Chondrocyte (in vitro differentiated cells): Measurements from ENCODE around the gene DSN1. TPM values are rescaled to one million over a fixed set of nuclear protein-coding genes. Genes with fewer than 3 reads are reported as not detected.
"Not testable (repeated sequence)": the region's sequence is repeated elsewhere in the genome, so short reads cannot be mapped to it uniquely, and the experiment has no call there.

Experiments used
- DNase-seq: peaks from one replicate; pipeline ENCODE4 v3.0.0; 2021; ENCODE audit warnings: mixed read lengths, low spot score
- H3K27ac Mint-ChIP-seq: one replicate; pipeline ENCODE4 v1.8.0; 2021; ENCODE audit warnings: mild to moderate bottlenecking, moderate library complexity, mixed read lengths; ENCODE audit not compliant: unreplicated experiment
- H3K27me3 Mint-ChIP-seq: 2 replicates; pipeline ENCODE4 v1.8.0; 2021; ENCODE audit warnings: low read depth, mixed read lengths
- H3K36me3 Mint-ChIP-seq: 2 replicates; pipeline ENCODE4 v1.8.0; 2021; ENCODE audit warnings: low read depth, mixed read lengths
- H3K4me1 Mint-ChIP-seq: 2 replicates; pipeline ENCODE4 v1.8.0; 2021; ENCODE audit warnings: low read depth, mild to moderate bottlenecking, mixed read lengths
- H3K4me3 Mint-ChIP-seq: one replicate; pipeline ENCODE4 v1.8.0; 2021; ENCODE audit warnings: mild to moderate bottlenecking, moderate library complexity, mixed read lengths; ENCODE audit not compliant: unreplicated experiment
- H3K9me3 Mint-ChIP-seq: 2 replicates; pipeline ENCODE4 v1.8.0; 2021; ENCODE audit warnings: low read depth, mixed read lengths
- CTCF ChIP-seq: fragments of 200-600 bp; sonication (generic); IDR thresholded peaks from 2 replicates; pipeline ENCODE4 v1.5.0; 2021; ENCODE audit warnings: antibody characterized with exemption, mild to moderate bottlenecking, moderate library complexity
- total RNA-seq: library from RNA; stranded (reverse); gene quantifications from 3 replicates; pipeline ENCODE4 v1.2.1, GENCODE V29; 2021

DSN1 gene
- total RNA-seq, 1 donor from 2014 or later, result 8.3 TPM

DNA sequence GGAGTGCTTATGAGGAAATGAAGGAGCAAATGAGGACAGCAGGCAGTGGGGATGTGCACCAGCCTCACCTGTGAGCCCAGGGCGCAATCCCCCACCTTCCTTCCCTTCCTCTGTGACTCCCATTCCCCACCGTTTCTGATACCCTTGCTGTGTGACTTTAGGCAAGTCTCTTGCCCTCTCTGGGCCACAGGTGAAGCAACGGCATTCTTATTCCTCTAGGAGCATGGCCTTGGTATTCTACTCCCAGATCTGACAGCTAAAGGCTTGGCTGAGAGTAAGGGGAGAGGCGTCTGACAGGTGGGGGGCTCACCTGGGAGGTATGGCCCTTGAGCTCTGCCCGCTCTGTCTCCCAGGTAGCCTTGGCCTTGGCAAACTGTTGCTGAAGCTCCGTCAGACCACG lies 30.9 kb upstream of the DSN1 start:
- Mint-ChIP-seq H3K27ac (no peak overlapping the region), H3K4me3 (no peak overlapping the region), H3K9me3 (no peaks in the 10 kb centered on the region), H3K4me1 (peaks cover 8% of the 10 kb centered on the region), H3K27me3 (no peaks in the 10 kb centered on the region), H3K36me3 (peaks cover 42% of the 10 kb centered on the region)
- no peak for DNase-seq
- no peak for TF ChIP-seq CTCF

DNA sequence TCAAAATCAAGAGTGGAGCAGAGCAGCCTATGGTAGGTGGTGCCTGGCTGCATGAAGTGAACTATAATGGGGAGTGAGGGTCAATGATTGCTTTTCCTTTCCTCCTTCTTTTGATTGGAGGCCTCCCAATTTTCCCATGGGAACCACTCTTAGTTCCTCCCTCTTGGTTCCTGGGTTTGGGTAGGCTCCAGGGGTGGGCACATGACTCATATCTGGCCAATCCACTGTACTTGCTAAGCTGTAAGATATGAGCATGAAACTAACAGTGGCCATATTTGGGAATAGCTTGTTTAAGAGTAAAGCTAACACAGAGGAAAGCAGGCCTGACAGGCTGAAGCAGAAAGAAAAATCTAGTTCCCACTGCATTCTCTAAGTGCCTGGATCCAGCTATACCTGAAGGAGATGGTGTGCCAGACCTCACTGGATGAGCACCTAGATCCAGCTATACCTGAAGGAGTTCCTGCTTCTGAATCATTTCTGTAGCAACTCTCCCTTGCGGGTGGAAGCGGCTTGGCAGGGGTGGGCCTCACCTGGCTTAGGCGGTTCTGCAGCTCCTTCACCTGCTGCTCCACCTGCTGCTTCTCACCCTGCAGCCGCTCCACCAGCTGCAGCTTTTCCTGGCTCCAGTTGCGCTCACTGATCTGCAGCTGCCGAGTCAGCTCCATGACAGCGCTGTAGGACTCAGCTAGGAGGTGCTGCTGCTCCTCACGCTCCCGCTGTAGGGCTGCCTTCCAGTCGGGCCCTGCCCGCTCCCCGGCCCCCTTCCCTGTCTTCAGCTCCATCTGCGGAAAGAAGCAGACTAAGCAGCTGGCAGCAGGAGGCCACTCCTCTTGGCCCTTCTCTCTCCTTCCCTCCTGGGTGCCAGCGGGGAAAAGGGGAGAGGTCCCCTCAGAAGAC lies 29.0 kb upstream of the DSN1 start:
- H3K9me3 Mint-ChIP-seq, result no peaks in the 10 kb centered on the region
- peak overlapping the region; percentile 32 for H3K27ac Mint-ChIP-seq
- DNase-seq, result no peak
- TF ChIP-seq CTCF, result no peak
- peaks cover 2% of the 10 kb centered on the region for H3K4me1 Mint-ChIP-seq
- H3K27me3 Mint-ChIP-seq, result no peaks in the 10 kb centered on the region
- peaks cover 48% of the 10 kb centered on the region for H3K36me3 Mint-ChIP-seq
- H3K4me3 Mint-ChIP-seq, result no peak overlapping the region

- no peak for TF ChIP-seq CTCF
- H3K4me3 Mint-ChIP-seq, result no peak overlapping the region
- no peak for DNase-seq
- H3K4me1 Mint-ChIP-seq, result peaks cover 2% of the 10 kb centered on the region
- H3K9me3 Mint-ChIP-seq, result no peaks in the 10 kb centered on the region
- H3K27me3 Mint-ChIP-seq, result no peaks in the 10 kb centered on the region
- peaks cover 46% of the 10 kb centered on the region for H3K36me3 Mint-ChIP-seq
- H3K27ac Mint-ChIP-seq, result no peak overlapping the region
Observed at GRCh38 chr20:36800410-36800809, 26.8 kb upstream of the DSN1 start.

GRCh38 chr20:36799313-36799712 lies 25.8 kb upstream of the DSN1 start:
- not testable (repeated sequence) for H3K9me3 Mint-ChIP-seq, H3K27ac Mint-ChIP-seq, H3K4me1 Mint-ChIP-seq, DNase-seq, H3K27me3 Mint-ChIP-seq, H3K4me3 Mint-ChIP-seq
- H3K36me3 Mint-ChIP-seq, result peaks cover 48% of the 10 kb centered on the region

DNA sequence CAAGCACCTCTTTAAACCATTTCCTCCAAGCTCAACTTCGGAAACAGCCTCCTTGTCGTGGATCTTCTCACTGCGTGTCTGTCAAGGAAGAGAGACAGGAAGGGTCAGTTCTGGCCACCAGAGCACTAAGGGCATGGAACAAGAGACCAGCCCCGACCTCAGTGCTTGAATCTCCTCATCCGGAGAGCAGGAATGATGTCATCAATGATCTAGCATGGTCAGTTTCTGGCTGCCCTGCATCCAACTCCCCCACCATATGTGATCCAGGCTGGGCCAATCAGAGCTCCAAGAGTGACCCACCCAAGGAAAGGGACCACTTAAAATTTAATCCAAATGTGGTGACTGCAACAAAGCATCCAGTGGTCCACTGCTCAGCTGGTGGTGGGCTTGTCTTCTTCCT lies 23.3 kb upstream of the DSN1 start:
- DNase-seq, result no peak
- H3K27me3 Mint-ChIP-seq, result no peaks in the 10 kb centered on the region
- H3K27ac Mint-ChIP-seq, result no peak overlapping the region
- H3K9me3 Mint-ChIP-seq, result no peaks in the 10 kb centered on the region
- no peak for TF ChIP-seq CTCF
- no peaks in the 10 kb centered on the region for H3K4me1 Mint-ChIP-seq
- H3K36me3 Mint-ChIP-seq, result peaks cover 43% of the 10 kb centered on the region
- H3K4me3 Mint-ChIP-seq, result no peak overlapping the region

DNA sequence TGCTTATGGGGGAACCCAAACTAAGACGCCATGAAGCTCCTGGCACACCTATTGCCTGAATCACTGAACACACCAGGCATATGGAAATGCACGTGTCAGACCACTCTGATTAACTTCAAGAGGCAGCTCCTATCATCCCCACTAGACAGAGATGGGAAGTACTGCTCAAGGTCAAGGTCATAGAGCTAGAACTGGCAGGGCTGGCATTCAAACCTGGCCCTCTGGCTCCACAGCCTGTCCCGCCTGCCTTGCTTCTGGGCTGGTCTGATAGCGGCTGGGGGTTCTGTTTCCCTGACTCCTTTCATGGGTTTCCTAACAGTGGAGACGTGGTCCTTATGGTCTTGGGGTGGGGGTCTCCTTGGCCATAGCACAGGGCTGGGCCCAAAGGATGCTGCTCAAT lies 22.6 kb upstream of the DSN1 start:
- no peak for TF ChIP-seq CTCF
- DNase-seq, result no peak
- Mint-ChIP-seq H3K9me3 (no peaks in the 10 kb centered on the region), H3K27ac (no peak overlapping the region), H3K36me3 (peaks cover 45% of the 10 kb centered on the region), H3K27me3 (no peaks in the 10 kb centered on the region), H3K4me3 (no peak overlapping the region), H3K4me1 (no peaks in the 10 kb centered on the region)
